Type B pancreatic cell (in vitro differentiated cells): ENCODE data around the gene HEPACAM. TPM values are rescaled to one million over a fixed set of nuclear protein-coding genes. Genes with fewer than 3 reads are reported as not detected.
A peak's percentile ranks its signal among the peaks of the same experiment; 100 is the strongest.

Experiments
- DNase-seq: peaks from one replicate; pipeline ENCODE4 v3.0.0; 2021; ENCODE audit warnings: mixed read lengths; ENCODE audit not compliant: unreplicated experiment; ENCODE audit errors: extremely low spot score
- H3K27ac Mint-ChIP-seq: 2 replicates; pipeline ENCODE4 v1.8.0; 2021; ENCODE audit warnings: mild to moderate bottlenecking, mixed read lengths
- H3K27me3 Mint-ChIP-seq: 2 replicates; pipeline ENCODE4 v1.8.0; 2021; ENCODE audit warnings: mixed read lengths
- H3K36me3 Mint-ChIP-seq: 2 replicates; pipeline ENCODE4 v1.8.0; 2021; ENCODE audit warnings: mixed read lengths
- H3K4me1 Mint-ChIP-seq: one replicate; pipeline ENCODE4 v1.8.0; 2021; ENCODE audit warnings: mixed read lengths; ENCODE audit not compliant: unreplicated experiment
- H3K4me3 Mint-ChIP-seq: 2 replicates; pipeline ENCODE4 v1.8.0; 2021; ENCODE audit warnings: mild to moderate bottlenecking, mixed read lengths
- H3K9me3 Mint-ChIP-seq: 2 replicates; pipeline ENCODE4 v1.8.0; 2021; ENCODE audit warnings: mixed read lengths
- CTCF ChIP-seq: fragments of 200-600 bp; sonication (generic); conservative IDR thresholded peaks from 2 replicates; pipeline ENCODE4 v1.5.0; 2021; ENCODE audit warnings: antibody characterized with exemption, mild to moderate bottlenecking
- total RNA-seq: library from RNA; stranded (reverse); gene quantifications from 2 replicates; pipeline ENCODE4 v1.2.1, GENCODE V29; 2021; ENCODE audit warnings: low replicate concordance

The HEPACAM gene
- total RNA-seq, 1 donor from 2014 or later = 0.43 TPM

GRCh38 chr11:124898711-124899110 lies 37.1 kb downstream of the HEPACAM start:
- no peak overlapping the region for H3K4me3 Mint-ChIP-seq
- no peak for TF ChIP-seq CTCF
- peaks cover 53% of the 10 kb centered on the region for H3K27me3 Mint-ChIP-seq
- peaks cover 13% of the 10 kb centered on the region for H3K4me1 Mint-ChIP-seq
- peak overlapping the region; percentile 44 for H3K27ac Mint-ChIP-seq
- H3K9me3 Mint-ChIP-seq = no peaks in the 10 kb centered on the region
- peak; percentile 50 for DNase-seq
- H3K36me3 Mint-ChIP-seq = no peaks in the 10 kb centered on the region

DNA sequence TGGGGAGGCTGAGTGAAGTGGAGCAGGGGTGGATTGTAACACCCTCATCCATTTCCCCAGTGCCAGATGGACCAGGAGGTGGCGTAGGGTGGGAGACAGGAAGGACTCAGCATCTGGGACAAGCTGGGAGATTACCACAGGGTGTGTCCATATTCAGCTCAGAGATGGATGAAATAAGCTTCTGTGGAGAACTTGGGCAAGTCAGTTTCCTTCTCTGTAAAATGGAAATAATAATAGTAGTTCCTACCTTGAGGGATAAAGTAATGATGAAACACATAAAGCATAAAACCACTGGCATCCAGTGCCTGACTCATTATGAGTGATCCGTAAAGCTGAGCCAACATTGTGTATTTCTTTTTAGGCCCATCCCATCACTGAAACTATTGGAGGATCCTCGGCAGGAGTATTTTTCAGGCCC lies 37.6 kb downstream of the HEPACAM start:
- peaks cover 53% of the 10 kb centered on the region for H3K27me3 Mint-ChIP-seq
- H3K4me1 Mint-ChIP-seq = peaks cover 13% of the 10 kb centered on the region
- no peaks in the 10 kb centered on the region for H3K9me3 Mint-ChIP-seq
- H3K4me3 Mint-ChIP-seq = no peak overlapping the region
- TF ChIP-seq CTCF = no peak
- no peaks in the 10 kb centered on the region for H3K36me3 Mint-ChIP-seq
- H3K27ac Mint-ChIP-seq = no peak overlapping the region
- DNase-seq = peak; percentile 29

DNA sequence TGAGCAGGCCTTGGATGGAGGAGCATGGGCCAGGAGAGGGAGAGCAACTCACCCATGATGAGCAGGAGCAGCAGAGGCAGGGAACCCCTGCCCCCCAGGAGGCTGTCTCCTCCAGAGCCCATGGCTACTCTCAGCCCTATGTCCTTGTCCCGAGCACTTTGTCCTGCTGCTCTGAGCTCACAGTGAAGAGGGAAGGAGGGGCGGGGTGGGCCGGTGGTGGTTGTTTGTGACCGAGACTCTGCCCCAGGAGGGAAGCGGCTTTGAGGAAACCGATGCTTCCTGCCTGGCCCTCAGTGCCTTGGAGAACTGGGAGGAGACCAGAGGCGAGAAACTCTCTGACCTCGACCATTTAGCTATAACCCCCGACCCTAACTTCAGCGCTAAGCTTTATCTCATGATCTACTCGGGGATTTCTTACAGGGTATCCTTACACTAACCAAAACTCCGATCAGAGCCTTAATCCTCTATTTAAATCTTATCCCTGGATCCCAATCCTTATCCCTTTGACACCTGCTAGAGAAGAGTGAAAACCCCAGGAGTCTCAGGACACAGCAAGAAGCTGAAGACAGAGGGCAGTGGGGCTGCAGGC lies 38.1 kb downstream of the HEPACAM start, which contains the start of gene ROBO4:
TSS of gene ROBO4 (minus strand) at position 192 of the 589 bp plus-strand sequence. CDS start at position 122, 70 bp downstream.
- peak; percentile 65 for DNase-seq
- Mint-ChIP-seq H3K27ac (no peak within 1 kb of the TSS), H3K4me1 (peaks cover 13% of the 10 kb centered on the region), H3K27me3 (peaks cover 51% of the 10 kb centered on the region), H3K4me3 (no peak within 1 kb of the TSS), H3K9me3 (no peaks in the 10 kb centered on the region), H3K36me3 (no peaks in the 10 kb centered on the region)
- TF ChIP-seq CTCF = no peak

DNA sequence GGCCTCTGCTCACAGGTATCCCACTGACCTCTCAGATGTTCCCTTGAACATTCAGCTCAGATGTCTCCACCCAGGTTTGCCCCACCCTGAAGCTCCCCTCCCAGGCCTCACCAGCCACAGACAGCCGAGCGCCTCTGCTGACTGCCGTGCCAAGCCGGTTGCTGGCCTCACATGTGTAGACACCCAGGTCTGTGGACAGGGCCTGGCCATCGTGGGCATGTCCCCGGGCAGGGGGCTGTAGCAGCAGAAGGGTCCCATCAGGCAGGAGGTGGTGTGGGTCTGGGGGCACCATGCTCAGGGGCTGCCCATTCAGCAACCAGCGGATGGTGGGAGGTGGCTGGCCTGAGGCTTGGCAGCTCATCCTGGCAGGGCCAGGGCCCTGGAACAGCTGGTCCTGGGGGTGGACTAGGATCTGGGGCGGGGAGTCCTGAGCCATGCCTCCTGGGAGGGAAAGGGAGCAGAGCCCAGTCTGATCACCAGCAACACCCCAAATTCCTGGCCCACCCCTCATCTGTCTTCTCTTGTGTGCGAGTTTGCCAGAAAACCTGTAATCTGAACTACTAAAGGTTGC lies 38.9 kb downstream of the HEPACAM start:
- DNase-seq = peak; percentile 67
- Mint-ChIP-seq H3K4me3 (no peak overlapping the region), H3K27ac (no peak overlapping the region), H3K36me3 (no peaks in the 10 kb centered on the region), H3K4me1 (peaks cover 13% of the 10 kb centered on the region), H3K27me3 (peaks cover 50% of the 10 kb centered on the region), H3K9me3 (no peaks in the 10 kb centered on the region)
- no peak for TF ChIP-seq CTCF

GRCh38 chr11:124896071-124896750 lies 39.6 kb downstream of the HEPACAM start:
- Mint-ChIP-seq H3K36me3 (no peaks in the 10 kb centered on the region), H3K27ac (no peak overlapping the region), H3K27me3 (peaks cover 43% of the 10 kb centered on the region), H3K4me1 (peaks cover 13% of the 10 kb centered on the region), H3K9me3 (no peaks in the 10 kb centered on the region), H3K4me3 (no peak overlapping the region)
- no peak for TF ChIP-seq CTCF
- peak; percentile 55 for DNase-seq
